CD4-positive, alpha-beta T cell treated with Interleukin-21 for 1 hour (primary cell): ENCODE measurements around the gene GIT2.
A peak's percentile ranks its signal among the peaks of the same experiment; 100 is the strongest.

Experiments used
- DNase-seq: peaks from one replicate; pipeline ENCODE4 v3.0.0-alpha.2; 2020

Gene GIT2

DNA sequence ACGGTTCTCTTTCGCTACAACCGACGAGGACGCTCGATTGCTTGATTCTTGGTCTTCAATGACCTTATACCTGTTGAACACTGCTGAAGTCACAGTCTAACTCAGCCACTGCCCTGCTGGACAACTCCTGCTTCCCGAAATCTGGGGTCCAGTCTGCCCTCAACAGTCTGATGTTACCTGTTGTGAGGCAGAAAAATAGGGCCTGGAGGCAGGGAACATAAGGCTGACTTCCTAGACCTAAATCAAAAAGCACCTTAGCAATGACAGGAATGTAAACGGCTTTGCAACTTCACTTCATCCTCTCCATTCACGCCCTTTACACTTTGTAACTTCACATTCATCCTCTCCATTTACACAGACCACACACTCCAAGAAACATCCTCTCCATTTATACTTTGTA is 115.2 kb downstream of the GIT2 start:
- no peak for DNase-seq

DNA sequence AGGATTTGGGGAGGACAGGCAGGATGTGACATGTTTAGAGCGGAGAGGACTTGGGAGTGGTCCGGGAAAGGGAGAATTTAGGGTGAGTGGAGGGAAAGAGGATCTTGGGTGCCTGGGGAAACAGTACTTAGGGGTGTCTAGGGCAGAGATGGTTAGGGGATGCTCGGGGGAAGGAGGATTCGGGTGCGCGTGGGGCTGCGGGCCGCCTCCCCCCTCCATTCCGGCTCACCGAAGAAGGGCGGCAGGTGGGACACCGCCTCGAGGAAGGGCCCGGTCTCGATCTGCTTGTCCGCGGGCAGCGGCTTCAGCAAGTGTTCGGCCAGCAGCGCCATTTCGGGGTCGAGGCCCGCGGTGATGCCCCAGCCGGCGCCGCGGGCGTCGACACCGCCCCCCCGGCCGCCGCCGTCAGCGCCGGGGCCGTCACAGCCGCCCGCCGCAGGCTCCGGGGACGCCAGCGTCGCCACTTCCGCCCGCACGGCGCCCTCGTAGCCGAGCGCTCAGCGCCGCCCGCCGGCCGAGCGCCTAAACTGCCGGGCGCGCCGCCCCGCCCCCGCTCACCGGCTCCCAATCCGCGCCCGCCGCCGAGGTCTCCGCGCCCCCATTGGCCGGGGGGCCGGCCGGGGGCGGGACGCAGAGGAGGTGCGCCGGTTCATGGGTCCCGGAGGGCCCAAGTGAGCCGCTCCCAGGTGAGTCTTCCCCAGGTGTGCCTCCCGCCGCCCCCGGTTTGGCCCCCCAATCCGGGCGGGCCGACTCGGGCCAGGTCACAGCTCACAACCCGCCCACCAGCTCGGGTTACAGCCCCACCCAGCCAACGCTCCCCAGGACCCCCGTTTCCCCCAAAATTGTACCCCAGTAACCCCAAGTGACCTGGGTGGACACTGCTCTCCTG is 115.9 kb downstream of the GIT2 start, which contains the start of gene GLTP:
Gene GLTP, minus strand, starts transcription at position 499 of the 889 bp plus-strand sequence. Its CDS starts 167 bp downstream, at position 332.
- DNase-seq, result peak; percentile 92
